Esophagus squamous epithelium (tissue), 4 donors: ENCODE results near the gene IL1RAPL1.

Experiments used
- CTCF ChIP-seq, 6 experiments: fragments of 450-650 bp in 4 of 6; fragments of 200-600 bp in 2 of 6; sonication (generic) in 2 of 6; IDR thresholded peaks; one replicate each; pipeline ENCODE4 v1.5.1; 2016 to 2019; ENCODE audit warnings: antibody characterized with exemption in 6 of 6, mild to moderate bottlenecking in 4 of 6, moderate library complexity in 4 of 6
- POLR2A ChIP-seq, 4 donors: fragments of 450-650 bp; IDR thresholded peaks; one replicate each; pipeline ENCODE4 v1.6.1; 2017; ENCODE audit warnings: antibody characterized with exemption in 4 of 4, mild to moderate bottlenecking in 4 of 4, moderate library complexity in 3 of 4

GRCh38 chrX:29690061-29690460, 1102.8 kb downstream of the IL1RAPL1 start:
- TF ChIP-seq POLR2A (IDR thresholded peaks at IDR 0.05) (no peak), CTCF (IDR thresholded peaks at IDR 0.05) (no peak)
